ENCODE data around the gene ASIC3.

The ASIC3 gene

DNA sequence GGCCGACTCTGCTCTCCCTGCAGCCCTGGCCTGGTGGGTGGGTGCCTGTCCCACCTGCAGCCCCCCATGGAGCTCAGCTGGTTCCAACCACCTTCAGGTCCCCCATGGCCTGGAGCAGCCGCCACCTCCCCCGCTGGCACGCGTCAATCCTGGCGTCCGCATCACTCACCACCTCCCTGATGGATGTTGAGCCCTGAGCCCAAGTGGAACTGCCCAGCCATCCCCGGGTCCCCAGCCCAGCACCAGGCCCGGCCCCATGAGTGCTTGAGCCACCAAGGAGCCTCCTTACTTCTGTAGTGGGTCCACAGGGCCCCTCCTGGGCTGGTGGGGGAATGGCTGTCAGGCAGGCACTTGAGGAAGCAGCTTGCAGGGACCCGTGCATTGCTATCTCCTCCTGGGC lies 52.6 kb downstream of the ASIC3 start:
- Mint-ChIP-seq H3K27ac (no peak overlapping the region), H3K27me3 (no peaks in the 10 kb centered on the region), H3K36me3 (no peaks in the 10 kb centered on the region), H3K9me3 (ENCODE audit: low read depth) (no peaks in the 10 kb centered on the region), H3K4me1 (ENCODE audit: low read depth) (no peaks in the 10 kb centered on the region), H3K4me3 (no peak overlapping the region)

DNA sequence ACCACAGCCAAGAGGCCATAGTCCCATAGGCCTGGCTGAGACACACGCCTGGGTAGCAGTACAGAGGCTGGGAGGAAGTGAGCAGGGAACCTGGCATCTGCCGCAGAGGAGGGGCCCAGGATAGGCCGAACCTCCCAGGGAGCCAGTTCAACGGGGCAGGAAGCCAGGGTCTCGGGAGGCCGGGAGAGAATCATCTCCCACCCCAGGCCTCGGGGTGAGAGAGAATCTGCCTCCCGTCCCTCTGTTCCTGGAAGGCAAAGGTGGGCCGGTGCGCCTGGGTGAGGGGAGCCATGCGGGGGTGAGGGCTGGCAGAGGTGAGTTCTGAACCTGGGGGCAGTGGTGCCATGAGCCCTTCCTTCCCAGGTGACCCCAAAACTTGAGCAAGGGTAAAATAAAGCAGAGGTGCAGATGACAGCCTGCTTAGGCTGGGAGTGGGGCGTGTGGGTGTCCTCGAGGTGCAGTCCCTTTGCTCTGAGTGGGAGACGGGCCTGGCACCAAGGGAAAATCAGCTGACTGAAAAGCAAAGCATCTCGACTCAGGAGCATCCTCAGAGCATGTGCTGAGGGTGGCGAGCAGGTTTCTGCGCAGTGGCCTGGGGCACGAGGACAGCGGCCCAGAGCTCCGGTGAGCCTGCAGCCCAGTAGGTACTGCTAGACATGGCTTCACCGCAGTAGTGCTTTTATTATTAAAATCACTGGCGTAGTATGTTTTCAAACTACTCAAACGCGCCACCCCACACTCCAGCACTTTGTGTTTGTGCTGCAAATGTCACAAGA lies 53.5 kb downstream of the ASIC3 start:
- no peak overlapping the region for H3K27ac Mint-ChIP-seq
- H3K4me3 Mint-ChIP-seq: no peak overlapping the region
- no peaks in the 10 kb centered on the region for H3K27me3 Mint-ChIP-seq
- no peaks in the 10 kb centered on the region for H3K36me3 Mint-ChIP-seq
- H3K9me3 Mint-ChIP-seq (ENCODE audit: low read depth): no peaks in the 10 kb centered on the region
- no peaks in the 10 kb centered on the region for H3K4me1 Mint-ChIP-seq (ENCODE audit: low read depth)

All from activated naive CD8-positive, alpha-beta T cell (primary cell).